CD1c-positive myeloid dendritic cell (primary cell): ENCODE data around the gene PBX1.

Experiments
- DNase-seq: peaks from one replicate; pipeline ENCODE4 v3.0.0-alpha.2; 2016; ENCODE audit errors: extremely low spot score

The PBX1 gene

DNA sequence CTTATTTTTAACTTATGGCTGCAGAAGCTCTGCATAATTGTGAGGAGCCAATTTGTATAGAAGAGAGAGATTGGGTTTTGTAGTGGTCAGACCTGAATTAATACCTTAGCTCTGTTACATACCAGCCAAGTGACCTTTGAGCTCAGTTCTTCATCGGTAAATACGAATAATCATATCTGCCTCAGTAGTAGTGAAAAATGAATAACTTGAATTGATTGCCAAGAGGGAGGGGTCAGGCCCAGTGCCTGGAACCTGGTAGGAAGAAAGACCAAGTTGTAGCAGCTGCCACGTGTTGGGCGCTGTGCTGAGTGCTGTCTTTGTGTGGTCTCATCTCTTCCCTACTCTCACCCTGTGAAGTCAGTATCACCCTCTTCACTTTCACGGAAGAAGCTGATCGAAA is 247.5 kb downstream of the PBX1 start:
- DNase-seq: no peak

DNA sequence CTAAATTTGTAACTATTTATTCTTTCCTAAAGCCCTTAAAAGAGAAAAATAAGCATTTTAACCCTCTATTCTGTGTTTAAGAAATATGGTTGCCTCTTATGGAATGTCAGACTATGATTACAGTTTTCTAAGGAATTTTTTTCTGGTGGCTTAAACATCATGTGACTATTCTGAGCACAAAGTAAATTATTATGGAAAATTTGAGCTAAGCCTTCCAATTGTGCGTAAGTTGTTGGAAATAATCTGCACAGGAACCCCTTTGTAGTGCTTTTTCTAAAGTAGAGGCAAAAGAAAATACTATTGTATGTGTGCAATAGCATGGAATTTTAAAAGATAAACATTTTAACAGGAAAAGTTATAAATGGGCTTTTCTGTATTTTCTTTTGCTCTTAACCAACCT is 254.8 kb downstream of the PBX1 start:
- no peak for DNase-seq

DNA sequence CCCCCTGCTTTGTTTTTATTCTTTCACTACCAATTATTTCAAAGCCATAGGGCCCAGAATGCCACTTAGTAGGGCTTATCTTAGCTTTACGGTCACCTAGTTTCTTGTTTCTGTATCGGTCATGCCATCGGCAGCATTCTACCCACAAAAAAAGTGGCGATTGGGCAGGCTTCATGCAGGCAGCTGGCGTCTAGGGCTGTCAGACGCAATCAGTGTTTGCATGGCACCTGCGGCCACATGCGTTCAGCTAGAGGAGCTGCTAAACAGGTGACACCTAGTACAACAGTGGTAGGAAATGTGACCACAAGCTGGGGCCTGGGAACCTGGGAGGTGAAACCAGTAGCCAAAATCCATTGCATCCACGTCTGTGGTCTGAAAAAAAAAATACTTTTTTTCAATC is 262.7 kb downstream of the PBX1 start:
- DNase-seq: no peak

DNA sequence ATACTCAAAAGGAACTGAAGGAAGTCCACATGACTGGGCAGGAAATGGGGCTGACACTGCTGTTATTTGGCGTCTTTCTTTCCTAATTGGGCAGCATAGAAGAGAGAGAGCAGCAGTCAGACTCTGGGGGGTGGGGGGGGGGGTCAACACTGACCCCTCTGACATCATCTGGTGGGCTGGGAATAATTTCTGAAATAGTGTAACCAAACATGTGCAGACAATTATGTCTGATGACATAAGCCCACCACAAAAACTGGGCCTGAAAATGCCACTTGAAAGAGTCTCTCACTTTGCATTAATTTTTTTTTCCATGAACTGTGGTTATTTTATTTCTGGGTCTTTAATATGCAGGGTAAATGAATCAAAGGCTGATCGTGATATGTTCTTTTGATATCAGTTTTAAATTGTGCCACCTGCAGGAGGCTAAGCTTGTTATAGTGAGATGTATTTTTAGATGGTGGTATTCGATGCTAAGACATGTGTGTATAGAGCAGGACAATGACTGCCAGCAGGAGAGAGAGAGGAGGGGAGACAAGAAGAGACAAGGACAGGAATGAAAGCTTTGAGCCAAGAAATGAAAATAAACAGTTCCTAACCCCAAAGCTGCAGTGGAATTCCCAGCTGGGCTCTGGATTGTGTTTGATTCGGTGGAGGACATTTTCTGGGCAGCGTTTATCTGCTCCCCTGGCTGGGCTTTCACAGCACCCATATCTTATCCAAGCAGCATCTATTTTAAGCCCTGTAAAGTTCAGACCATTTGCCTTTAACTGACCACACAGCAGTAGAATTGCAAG is 264.7 kb downstream of the PBX1 start:
- DNase-seq: no peak

GRCh38 chr1:164824542-164824941 is 265.6 kb downstream of the PBX1 start:
- DNase-seq: no peak

DNA sequence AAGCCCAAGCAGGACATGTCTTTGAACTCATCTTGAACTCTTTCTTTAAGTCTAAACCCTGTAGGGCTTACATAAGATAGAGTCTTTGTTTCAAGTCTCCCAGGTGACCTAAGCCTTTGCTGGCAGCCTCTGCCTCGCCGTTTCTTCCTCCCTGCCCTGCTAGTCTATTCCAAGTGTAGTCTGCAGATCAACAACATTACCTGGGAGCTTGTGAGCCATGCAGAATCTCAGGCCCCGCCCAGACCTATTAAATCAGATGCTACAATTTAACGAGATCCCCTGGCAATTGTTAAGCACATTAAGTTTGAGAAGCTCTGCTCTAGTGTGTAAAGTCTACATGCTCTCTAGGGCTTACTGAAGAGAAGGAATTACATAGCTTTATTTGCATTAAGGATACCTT is 271.6 kb downstream of the PBX1 start:
- no peak for DNase-seq

GRCh38 chr1:164834641-164835040 is 275.7 kb downstream of the PBX1 start:
- no peak for DNase-seq

GRCh38 chr1:164836614-164837018 is 277.6 kb downstream of the PBX1 start:
- no peak for DNase-seq

GRCh38 chr1:164838786-164839185 is 279.8 kb downstream of the PBX1 start:
- DNase-seq: no peak

GRCh38 chr1:164840936-164841335 is 282.0 kb downstream of the PBX1 start:
- no peak for DNase-seq

- no peak for DNase-seq
These were observed 282.9 kb downstream of the PBX1 start for GRCh38 chr1:164841702-164842465.

- no peak for DNase-seq
These were observed 283.9 kb downstream of the PBX1 start for GRCh38 chr1:164842870-164843269.

- no peak for DNase-seq
These were observed 284.9 kb downstream of the PBX1 start for GRCh38 chr1:164843743-164844500.

- DNase-seq: no peak
These were observed 288.0 kb downstream of the PBX1 start for GRCh38 chr1:164846731-164847691.

GRCh38 chr1:164853146-164853545 is 294.2 kb downstream of the PBX1 start:
- no peak for DNase-seq

DNA sequence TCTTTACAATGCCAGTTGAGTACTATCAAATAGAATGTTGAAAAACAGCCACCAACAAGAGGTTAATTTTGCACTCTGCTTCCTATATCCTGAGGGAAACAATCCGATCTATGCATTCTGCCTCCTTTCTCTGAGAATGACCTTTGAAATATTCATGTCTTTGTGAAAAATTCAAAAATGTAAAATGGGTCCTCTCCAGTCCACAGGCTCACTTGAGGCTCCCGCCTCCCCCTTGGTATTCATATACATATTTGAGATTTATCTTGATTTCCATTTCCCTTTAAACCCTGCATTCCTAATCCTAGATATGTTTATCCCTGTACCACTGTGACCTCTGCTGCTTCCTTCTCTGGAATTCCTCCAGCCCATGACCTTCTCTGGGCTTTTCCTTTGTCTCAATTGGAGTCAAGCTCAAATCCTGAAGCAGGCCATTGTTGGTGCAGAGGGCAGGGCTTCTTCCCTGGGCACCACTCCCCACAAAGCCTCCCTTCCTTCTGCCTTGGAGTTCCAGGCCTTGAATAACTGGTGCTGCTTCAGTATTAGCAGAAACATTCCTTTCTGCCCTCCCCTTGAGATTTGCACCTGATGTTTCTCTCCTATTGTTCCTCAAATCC is 296.8 kb downstream of the PBX1 start:
- no peak for DNase-seq

- DNase-seq: no peak
These were observed 297.4 kb downstream of the PBX1 start for GRCh38 chr1:164856381-164856780.

DNA sequence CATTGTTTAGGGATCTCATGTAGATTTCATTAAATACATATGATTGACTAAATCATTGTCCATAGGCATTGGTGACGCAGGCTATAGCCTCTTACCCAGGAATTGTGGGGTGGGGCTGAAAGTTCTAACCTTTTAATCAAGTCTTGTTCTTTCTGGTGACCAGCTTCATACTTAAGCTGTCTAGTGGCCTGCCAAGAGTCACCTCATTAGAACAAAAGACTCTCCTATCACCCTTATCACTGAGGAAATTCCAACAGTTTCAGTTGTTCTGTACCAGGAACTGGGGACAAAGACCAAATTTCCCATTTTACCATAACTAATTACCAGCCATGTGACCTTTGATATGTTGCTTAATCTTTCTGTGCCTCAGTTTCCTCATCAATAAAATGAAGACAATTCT is 298.5 kb downstream of the PBX1 start:
- DNase-seq: no peak

- no peak for DNase-seq
These were observed 299.2 kb downstream of the PBX1 start for GRCh38 chr1:164858096-164858632.

DNA sequence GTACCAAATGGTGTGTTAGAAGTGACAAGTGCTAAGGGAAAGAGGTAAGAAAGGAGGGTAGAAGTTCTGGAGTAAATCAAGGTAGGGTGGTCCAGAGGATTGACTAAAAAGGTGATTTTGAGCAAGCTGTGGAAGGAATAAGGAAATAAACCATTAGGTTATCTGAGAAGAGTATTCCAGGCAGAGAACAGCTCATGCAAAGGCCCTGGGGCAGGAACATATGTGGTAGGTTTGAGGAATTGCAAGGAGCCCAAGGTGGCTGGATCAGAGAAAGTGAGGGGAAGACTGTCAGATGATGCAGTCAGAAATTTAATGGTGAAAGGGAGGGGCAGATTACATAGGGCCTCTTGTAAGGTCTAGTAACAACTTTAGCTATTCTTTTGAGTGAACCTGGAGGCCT is 302.6 kb downstream of the PBX1 start:
- DNase-seq: no peak

DNA sequence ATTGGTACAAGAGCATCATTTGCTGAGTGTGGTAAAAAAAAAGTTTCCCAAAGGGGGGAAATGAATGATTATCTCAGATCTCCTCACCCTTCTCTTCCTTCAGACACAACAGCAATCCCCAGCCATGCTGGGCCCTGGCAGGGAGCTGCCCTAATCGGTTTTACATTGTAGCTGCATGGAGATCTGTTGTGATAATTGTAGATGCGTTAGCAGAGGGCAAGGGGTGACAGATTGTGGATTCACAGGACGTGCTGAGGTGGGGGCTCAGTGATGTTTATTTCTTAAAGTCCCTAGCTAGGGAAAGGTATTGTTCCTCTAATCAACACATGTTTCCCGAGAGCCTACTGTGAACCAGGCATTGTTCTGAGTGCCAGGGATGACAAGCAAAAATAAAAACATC is 304.1 kb downstream of the PBX1 start:
- DNase-seq: no peak
